Smooth muscle cell (in vitro differentiated cells): ENCODE measurements around the gene HLTF. TPM values are rescaled to one million over a fixed set of nuclear protein-coding genes. Genes with fewer than 3 reads are reported as not detected.
"Not testable (repeated sequence)": the region's sequence is repeated elsewhere in the genome, so short reads cannot be mapped to it uniquely, and the experiment has no call there.

Experiments used
- DNase-seq: peaks from one replicate; lab custom pipeline; 2025; ENCODE audit not compliant: unreplicated experiment; lab: John Stamatoyannopoulos, UW
- H2AFZ ChIP-seq: fragments of 200-600 bp; sonication (generic); 2 replicates; pipeline ENCODE4 v1.6.0; 2016; ENCODE audit warnings: antibody characterized with exemption, low read depth, mild to moderate bottlenecking
- H3F3A ChIP-seq: fragments of 200-600 bp; sonication (generic); 2 replicates; pipeline ENCODE4 v1.6.0; 2017; ENCODE audit warnings: antibody characterized with exemption, low read depth
- H3K27ac ChIP-seq: fragments of 200-600 bp; sonication (generic); 2 replicates; pipeline ENCODE4 v1.5.1; 2016; ENCODE audit warnings: low read depth, mild to moderate bottlenecking
- H3K27me3 ChIP-seq: fragments of 200-600 bp; sonication (generic); 2 replicates; pipeline ENCODE4 v1.6.1; 2016; ENCODE audit warnings: low read depth, mild to moderate bottlenecking
- H3K36me3 ChIP-seq: fragments of 200-600 bp; sonication (generic); 2 replicates; pipeline ENCODE4 v1.5.1; 2016; ENCODE audit warnings: low read depth
- H3K4me1 ChIP-seq: fragments of 200-600 bp; sonication (generic); 2 replicates; pipeline ENCODE4 v1.5.1; 2016; ENCODE audit warnings: low read depth
- H3K4me2 ChIP-seq: fragments of 200-600 bp; sonication (generic); 2 replicates; pipeline ENCODE4 v1.6.0; 2016; ENCODE audit warnings: mild to moderate bottlenecking
- H3K4me3 ChIP-seq: fragments of 200-600 bp; sonication (generic); 2 replicates; pipeline ENCODE4 v1.5.1; 2016; ENCODE audit warnings: mild to moderate bottlenecking
- H3K79me2 ChIP-seq: fragments of 200-600 bp; sonication (generic); 2 replicates; pipeline ENCODE4 v1.6.0; 2016; ENCODE audit warnings: low read depth, mild to moderate bottlenecking
- H3K9ac ChIP-seq: fragments of 200-600 bp; sonication (generic); 2 replicates; pipeline ENCODE4 v1.6.0; 2016; ENCODE audit warnings: low read depth
- H3K9me3 ChIP-seq: fragments of 200-600 bp; sonication (generic); replicated peaks from 2 replicates; pipeline ENCODE4 v1.5.1; 2016; ENCODE audit warnings: low read depth
- H4K20me1 ChIP-seq: fragments of 200-600 bp; sonication (generic); 2 replicates; pipeline ENCODE4 v1.6.0; 2016; ENCODE audit warnings: low read depth
- CTCF ChIP-seq: fragments of 200-600 bp; sonication (generic); IDR thresholded peaks from 2 replicates; pipeline ENCODE4 v1.5.1; 2017; ENCODE audit warnings: borderline replicate concordance, mild to moderate bottlenecking, antibody characterized with exemption; ENCODE audit not compliant: insufficient read depth, poor library complexity, severe bottlenecking
- WGBS: methylation state at CpG from one replicate; pipeline ENCODE4 v1.1.7; 2016; ENCODE audit warnings: low lambda C conversion rate; 5-methylcytosine and 5-hydroxymethylcytosine counted together
- polyA plus RNA-seq: library from polyadenylated mRNA; unstranded; fragments of >200 nt; fragmentation: Nextera tagmentation; extraction: Ambion mirVana; gene quantifications from 2 replicates; pipeline ENCODE4 v1.2.1, GENCODE V29; 2016
- total RNA-seq: library from RNA; depleted of rRNA; stranded (reverse); fragments of >200 nt; gene quantifications from 2 replicates; pipeline ENCODE4 v1.2.3, GENCODE V29; 2014

Gene HLTF
- total and polyA plus RNA-seq, 2 experiments from 2014 or later, result 24.2 to 34.9 TPM

- Histone ChIP-seq H3K27me3 (no peaks in the 10 kb centered on the region), H3K27ac (no peak overlapping the region), H3K9ac (no peak overlapping the region), H3K4me1 (no peaks in the 10 kb centered on the region), H3K4me2 (no peak overlapping the region), H4K20me1 (no peaks in the 10 kb centered on the region), H3K79me2 (no peaks in the 10 kb centered on the region), H3F3A (no peaks in the 10 kb centered on the region), H2AFZ (no peak overlapping the region), H3K9me3 (no peaks in the 10 kb centered on the region), H3K4me3 (no peak overlapping the region), H3K36me3 (no peaks in the 10 kb centered on the region)
- WGBS, result 91% methylated on average over 4 of the region's 4 CpGs
- DNase-seq, result no peak
- TF ChIP-seq CTCF, result no peak
These were observed 14.8 kb upstream of the HLTF start for GRCh38 chr3:149101154-149101553.

GRCh38 chr3:149097987-149098386, 11.7 kb upstream of the HLTF start:
- not testable (repeated sequence) for DNase-seq, H3K27me3 ChIP-seq, H3K36me3 ChIP-seq, H3K4me2 ChIP-seq, H3K4me1 ChIP-seq, H3K9ac ChIP-seq, H3K79me2 ChIP-seq, H2AFZ ChIP-seq, H3K4me3 ChIP-seq, H4K20me1 ChIP-seq, H3K27ac ChIP-seq, H3K9me3 ChIP-seq, H3F3A ChIP-seq
- WGBS, result 98% methylated on average over 14 of the region's 19 CpGs

- no peak for DNase-seq
- no peaks in the 10 kb centered on the region for H3F3A ChIP-seq
- 100% methylated on average over 4 of the region's 4 CpGs for WGBS
- H2AFZ ChIP-seq, result no peak overlapping the region
- no peak overlapping the region for H3K4me2 ChIP-seq
- no peaks in the 10 kb centered on the region for H3K9me3 ChIP-seq
- TF ChIP-seq CTCF, result no peak
- H3K27me3 ChIP-seq, result no peaks in the 10 kb centered on the region
- no peak overlapping the region for H3K27ac ChIP-seq
- H4K20me1 ChIP-seq, result no peaks in the 10 kb centered on the region
- H3K79me2 ChIP-seq, result no peaks in the 10 kb centered on the region
- H3K4me1 ChIP-seq, result peaks cover 1% of the 10 kb centered on the region
- H3K36me3 ChIP-seq, result no peaks in the 10 kb centered on the region
- no peak overlapping the region for H3K9ac ChIP-seq
- no peak overlapping the region for H3K4me3 ChIP-seq
These were observed 9.2 kb upstream of the HLTF start for GRCh38 chr3:149095487-149095886.

- WGBS, result 77% methylated on average over 4 of the region's 4 CpGs
- DNase-seq, result no peak
- H3K9ac ChIP-seq, result no peak overlapping the region
These were observed 5.7 kb upstream of the HLTF start for GRCh38 chr3:149091983-149092382.

More at GRCh38 chr3:149091983-149092382, 5.7 kb upstream of the HLTF start:
- no peak overlapping the region for H2AFZ ChIP-seq
- H3K36me3 ChIP-seq, result no peaks in the 10 kb centered on the region
- H3F3A ChIP-seq, result no peaks in the 10 kb centered on the region
- H3K4me2 ChIP-seq, result no peak overlapping the region
- H3K9me3 ChIP-seq, result no peaks in the 10 kb centered on the region
- no peak overlapping the region for H3K27ac ChIP-seq
- H4K20me1 ChIP-seq, result no peaks in the 10 kb centered on the region
- peaks cover 4% of the 10 kb centered on the region for H3K4me1 ChIP-seq
- TF ChIP-seq CTCF, result no peak
- H3K79me2 ChIP-seq, result no peaks in the 10 kb centered on the region
- no peak overlapping the region for H3K4me3 ChIP-seq
- no peaks in the 10 kb centered on the region for H3K27me3 ChIP-seq
